Lower leg skin (tissue), 3 donors: ENCODE measurements around the gene EIPR1.

ENCODE experiments used
- POLR2A ChIP-seq, 2 donors: fragments of 450-650 bp; IDR thresholded peaks; one replicate each; pipeline ENCODE4 v1.6.1; 2016 to 2017; ENCODE audit warnings: antibody characterized with exemption in 2 of 2, mild to moderate bottlenecking in 1 of 2, moderate library complexity in 1 of 2
- TF ChIP-seq, protein P1 (sequence below), 3 donors: fragments of 450-650 bp; IDR thresholded peaks; one replicate each; pipeline ENCODE4 v1.5.1; 2016; ENCODE audit warnings: antibody characterized with exemption in 3 of 3, mild to moderate bottlenecking in 3 of 3, moderate library complexity in 2 of 3

DNA sequence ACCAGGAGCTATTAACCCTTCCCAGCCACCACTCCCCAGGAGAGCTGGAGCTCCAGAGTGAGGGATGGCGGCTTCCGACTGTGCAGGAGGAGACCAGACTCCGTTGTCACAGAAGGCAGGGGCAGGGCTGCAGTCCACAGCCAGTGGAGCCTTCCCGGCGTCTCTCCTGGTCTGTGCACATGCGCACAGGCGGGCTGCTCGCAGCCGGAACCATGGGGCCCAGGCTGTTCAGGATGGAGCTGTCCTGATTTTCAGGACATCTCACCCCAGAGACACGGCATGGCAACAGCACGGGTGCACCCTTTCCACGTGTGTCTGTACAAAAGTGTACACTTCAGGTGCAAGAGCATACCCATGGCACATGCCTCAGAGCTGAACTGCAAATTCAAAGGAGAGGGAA lies 28.9 kb downstream of the EIPR1 start:
- TF ChIP-seq, protein P1, sequence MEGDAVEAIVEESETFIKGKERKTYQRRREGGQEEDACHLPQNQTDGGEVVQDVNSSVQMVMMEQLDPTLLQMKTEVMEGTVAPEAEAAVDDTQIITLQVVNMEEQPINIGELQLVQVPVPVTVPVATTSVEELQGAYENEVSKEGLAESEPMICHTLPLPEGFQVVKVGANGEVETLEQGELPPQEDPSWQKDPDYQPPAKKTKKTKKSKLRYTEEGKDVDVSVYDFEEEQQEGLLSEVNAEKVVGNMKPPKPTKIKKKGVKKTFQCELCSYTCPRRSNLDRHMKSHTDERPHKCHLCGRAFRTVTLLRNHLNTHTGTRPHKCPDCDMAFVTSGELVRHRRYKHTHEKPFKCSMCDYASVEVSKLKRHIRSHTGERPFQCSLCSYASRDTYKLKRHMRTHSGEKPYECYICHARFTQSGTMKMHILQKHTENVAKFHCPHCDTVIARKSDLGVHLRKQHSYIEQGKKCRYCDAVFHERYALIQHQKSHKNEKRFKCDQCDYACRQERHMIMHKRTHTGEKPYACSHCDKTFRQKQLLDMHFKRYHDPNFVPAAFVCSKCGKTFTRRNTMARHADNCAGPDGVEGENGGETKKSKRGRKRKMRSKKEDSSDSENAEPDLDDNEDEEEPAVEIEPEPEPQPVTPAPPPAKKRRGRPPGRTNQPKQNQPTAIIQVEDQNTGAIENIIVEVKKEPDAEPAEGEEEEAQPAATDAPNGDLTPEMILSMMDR (IDR thresholded peaks at IDR 0.05), result no peak
- TF ChIP-seq POLR2A (IDR thresholded peaks at IDR 0.05), result no peak
